Adrenal gland (tissue), 12 donors: Measurements from ENCODE around the gene MSTO1. TPM values are rescaled to one million over a fixed set of nuclear protein-coding genes. Genes with fewer than 3 reads are reported as not detected.

Source experiments
- DNase-seq, 7 donors: peaks; one replicate each; pipeline ENCODE4 v3.0.0-alpha.2; 2019 to 2020
- H3K27ac ChIP-seq, 5 donors: fragments of 200-600 bp; sonication (generic) in 4 of 5; 1 replicate in 3 of 5; 2 replicates in 2 of 5; pipeline versions ENCODE4 v1.5.1 to v1.8.0; 2016 to 2020; ENCODE audit warnings: mild to moderate bottlenecking in 1 of 5
- H3K27me3 ChIP-seq: fragments of 200-600 bp; 2 replicates; pipeline ENCODE4 v1.8.0; 2021
- H3K36me3 ChIP-seq, 2 donors: fragments of 200-600 bp; replicated peaks in 1 of 2; 1 replicate in 1 of 2; 2 replicates in 1 of 2; pipeline versions ENCODE4 v1.5.1 to v1.8.0; 2018 to 2022
- H3K4me1 ChIP-seq, 2 donors: fragments of 200-600 bp; replicated peaks in 1 of 2; 1 replicate in 1 of 2; 2 replicates in 1 of 2; pipeline versions ENCODE4 v1.5.1 to v1.8.0; 2018 to 2021
- H3K4me3 ChIP-seq, 4 donors: fragments of 200-600 bp; sonication (generic) in 3 of 4; one replicate each; pipeline ENCODE4 v1.5.1; 2016 to 2018
- H3K9me3 ChIP-seq, 3 donors: fragments of 200-600 bp; sonication (generic) in 1 of 3; replicated peaks in 1 of 3; 1 replicate in 2 of 3; 2 replicates in 1 of 3; pipeline versions ENCODE4 v1.5.1 to v1.8.0; 2016 to 2021
- POLR2A ChIP-seq, 2 donors: fragments of 450-650 bp; IDR thresholded peaks; one replicate each; pipeline ENCODE4 v1.6.1; 2017; ENCODE audit warnings: antibody characterized with exemption in 2 of 2, mild to moderate bottlenecking in 2 of 2, moderate library complexity in 1 of 2
- WGBS, 4 donors: extraction: QIAGEN DNeasy Blood & Tissue Kit in 2 of 4; methylation state at CpG; one replicate each; pipeline versions ENCODE4 v1.1.5 to v1.1.7; 2013 to 2017; 5-methylcytosine and 5-hydroxymethylcytosine counted together
- intact Hi-C, 2 donors: fragments of 100-400 bp; cut with DNase I; formaldehyde crosslinking; loops; one replicate each; pipeline versions ENCODE4 v1.14.1 to v1.15.0; 2022 to 2023
- polyA plus RNA-seq, 3 donors: library from polyadenylated mRNA; stranded (reverse); fragments of 200-250 nt in 2 of 3; fragments of 350-450 nt in 1 of 3; fragmentation: Illumina TruSeq in 1 of 3; extraction: RNeasy Lipid Tissue Mini Kit (QIAGEN cat#74804) in 1 of 3; gene quantifications; one replicate each; pipeline ENCODE4 v1.2.3, GENCODE V29; 2013 to 2014
- total RNA-seq, 9 donors: library from RNA; depleted of rRNA in 4 of 9; stranded (reverse); fragments of >200 nt in 4 of 9; fragments of 120-200 nt in 1 of 9; fragmentation: NEBNext Ultra II Directional in 1 of 9; extraction: Animal tissue kit (Norgen Biotek cat#: 25700) in 1 of 9; gene quantifications; one replicate each; pipeline versions ENCODE4 v1.1.0 to v1.2.4, GENCODE V29; 2013 to 2023
- TF ChIP-seq, protein P1 (sequence below), 6 experiments: fragments of 450-650 bp in 4 of 6; fragments of 200-600 bp in 2 of 6; sonication (generic) in 1 of 6; IDR thresholded peaks; 1 replicate in 5 of 6; 2 replicates in 1 of 6; pipeline versions ENCODE4 v1.5.1 to v1.8.0; 2016 to 2021; ENCODE audit warnings: antibody characterized with exemption in 6 of 6, mild to moderate bottlenecking in 2 of 6, moderate library complexity in 1 of 6
- donor health status: healthy with polysubstance abuse.
- donor health status: Bipolar disorder and iron deficiency.
- donor health status: DM: yes; HTN: yes; CAD: no.
- donor health status: DM: no; HTN: no; CAD: no.
- donor health status: DM: no; HTN: no; CAD: no.
- donor health status: DM: yes; HTN: yes; CAD: no.

The MSTO1 gene
- total and polyA plus RNA-seq, 12 donors, result 1.1 to 54.3 (median 28.2) TPM

DNA sequence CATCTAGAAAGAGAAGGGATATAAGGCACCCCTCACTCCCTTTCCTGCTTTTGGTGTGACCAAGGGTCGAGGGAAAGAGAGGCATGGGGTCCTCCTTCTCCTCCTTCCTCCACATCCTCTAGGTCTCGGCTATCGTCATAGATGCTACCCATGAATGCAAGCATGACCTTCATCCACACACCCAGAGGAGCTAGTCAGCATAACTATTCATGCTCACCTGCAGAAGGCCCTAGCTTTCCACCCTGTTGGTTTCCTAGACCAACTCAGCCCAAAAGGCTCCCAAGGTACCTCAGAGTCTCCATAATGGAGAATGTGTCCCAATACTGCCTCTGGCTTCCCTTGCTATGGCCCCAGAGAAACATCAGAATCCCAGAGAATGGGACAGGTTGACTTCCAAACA, 33.2 kb downstream of the MSTO1 start:
- no peaks in the 10 kb centered on the region for H3K36me3 ChIP-seq
- no peak overlapping the region for H3K4me3 ChIP-seq
- peaks cover 0 to 14% of the 10 kb centered on the region in 2 donors for H3K4me1 ChIP-seq
- no peak for DNase-seq
- 74 to 90% (median 85%) methylated on average over 3 of the region's 3 CpGs for WGBS, 4 donors
- H3K27me3 ChIP-seq, result no peaks in the 10 kb centered on the region
- no peak for TF ChIP-seq POLR2A (IDR thresholded peaks at IDR 0.05)
- TF ChIP-seq, protein P1, sequence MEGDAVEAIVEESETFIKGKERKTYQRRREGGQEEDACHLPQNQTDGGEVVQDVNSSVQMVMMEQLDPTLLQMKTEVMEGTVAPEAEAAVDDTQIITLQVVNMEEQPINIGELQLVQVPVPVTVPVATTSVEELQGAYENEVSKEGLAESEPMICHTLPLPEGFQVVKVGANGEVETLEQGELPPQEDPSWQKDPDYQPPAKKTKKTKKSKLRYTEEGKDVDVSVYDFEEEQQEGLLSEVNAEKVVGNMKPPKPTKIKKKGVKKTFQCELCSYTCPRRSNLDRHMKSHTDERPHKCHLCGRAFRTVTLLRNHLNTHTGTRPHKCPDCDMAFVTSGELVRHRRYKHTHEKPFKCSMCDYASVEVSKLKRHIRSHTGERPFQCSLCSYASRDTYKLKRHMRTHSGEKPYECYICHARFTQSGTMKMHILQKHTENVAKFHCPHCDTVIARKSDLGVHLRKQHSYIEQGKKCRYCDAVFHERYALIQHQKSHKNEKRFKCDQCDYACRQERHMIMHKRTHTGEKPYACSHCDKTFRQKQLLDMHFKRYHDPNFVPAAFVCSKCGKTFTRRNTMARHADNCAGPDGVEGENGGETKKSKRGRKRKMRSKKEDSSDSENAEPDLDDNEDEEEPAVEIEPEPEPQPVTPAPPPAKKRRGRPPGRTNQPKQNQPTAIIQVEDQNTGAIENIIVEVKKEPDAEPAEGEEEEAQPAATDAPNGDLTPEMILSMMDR (IDR thresholded peaks at IDR 0.05), result no peak
- H3K9me3 ChIP-seq, result no peaks in the 10 kb centered on the region
- intact Hi-C loops, result no loop called here
- H3K27ac ChIP-seq, result no peak overlapping the region

DNA sequence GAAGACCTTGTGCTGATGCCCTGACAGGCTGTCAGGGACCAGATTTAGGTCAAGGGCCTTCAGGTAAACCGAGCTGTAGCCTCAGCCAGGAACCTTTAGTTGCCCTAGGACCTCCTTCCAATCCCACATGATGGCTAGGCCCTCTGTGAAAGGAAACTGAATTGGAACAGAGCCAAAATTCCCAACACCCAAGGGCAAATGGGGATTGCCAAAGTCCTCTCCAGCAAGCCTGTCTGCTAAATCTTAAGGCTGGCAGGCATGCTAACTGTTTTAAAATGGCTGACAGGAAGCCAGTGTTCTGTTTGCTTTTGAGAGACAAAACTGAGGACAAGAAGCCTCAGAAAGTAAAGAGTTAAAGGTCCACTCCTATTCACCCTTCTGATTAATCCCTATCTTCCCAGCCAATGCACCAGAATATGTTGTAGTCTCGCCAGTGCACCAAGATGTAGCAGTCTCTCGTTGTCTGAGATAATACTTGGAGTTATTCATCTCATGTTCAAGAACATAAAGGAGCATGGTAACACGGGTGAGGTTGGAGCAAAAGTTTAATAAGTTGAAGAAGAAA, 35.1 kb downstream of the MSTO1 start:
- TF ChIP-seq POLR2A (IDR thresholded peaks at IDR 0.05), result no peak
- TF ChIP-seq, protein P1 (IDR thresholded peaks at IDR 0.05), result no peak
- Histone ChIP-seq H3K4me3 (no peak overlapping the region), H3K4me1 (peaks cover 0 to 18% of the 10 kb centered on the region in 2 donors), H3K27ac (peak overlapping the region in 4 of 5 donors; percentile 2 to 62 (median 34)), H3K36me3 (no peaks in the 10 kb centered on the region), H3K9me3 (no peaks in the 10 kb centered on the region), H3K27me3 (no peaks in the 10 kb centered on the region)
- 34 to 49% (median 38%) methylated on average over 4 of the region's 4 CpGs for WGBS, 4 donors
- peak in 4 of 7 donors; percentile 14 to 45 (median 40) for DNase-seq
- intact Hi-C loops, result no loop called here

DNA sequence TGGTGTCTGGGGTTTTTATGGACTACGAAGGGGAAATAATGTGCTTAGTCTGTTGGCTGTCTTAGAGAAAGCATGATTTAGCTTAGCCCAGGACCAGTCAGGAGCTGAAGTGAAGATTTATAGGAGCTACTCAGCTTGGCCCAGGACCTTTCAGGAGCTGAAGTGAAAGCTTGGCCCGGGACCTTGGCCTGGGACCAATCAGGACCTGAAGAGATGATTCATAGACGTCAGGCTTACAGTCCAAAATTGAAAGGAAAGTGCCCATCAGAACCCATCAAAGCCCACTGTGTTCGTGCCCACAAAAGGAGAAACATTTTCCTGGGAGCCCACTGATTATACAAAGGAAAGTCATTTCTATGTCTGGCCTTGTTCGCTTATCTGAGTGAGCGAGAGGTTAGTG, 35.6 kb downstream of the MSTO1 start:
- Histone ChIP-seq H3K27ac (peak overlapping the region in 4 of 5 donors; percentile 2 to 62 (median 34)), H3K4me3 (no peak overlapping the region), H3K27me3 (no peaks in the 10 kb centered on the region), H3K36me3 (no peaks in the 10 kb centered on the region), H3K9me3 (no peaks in the 10 kb centered on the region), H3K4me1 (peaks cover 0 to 19% of the 10 kb centered on the region in 2 donors)
- intact Hi-C loops, result no loop called here
- TF ChIP-seq, protein P1 (IDR thresholded peaks at IDR 0.05), result no peak
- no peak for TF ChIP-seq POLR2A (IDR thresholded peaks at IDR 0.05)
- 38 to 46% (median 44%) methylated on average over 6 of the region's 6 CpGs for WGBS, 4 donors
- peak; percentile 49 to 85 (median 75) for DNase-seq

DNA sequence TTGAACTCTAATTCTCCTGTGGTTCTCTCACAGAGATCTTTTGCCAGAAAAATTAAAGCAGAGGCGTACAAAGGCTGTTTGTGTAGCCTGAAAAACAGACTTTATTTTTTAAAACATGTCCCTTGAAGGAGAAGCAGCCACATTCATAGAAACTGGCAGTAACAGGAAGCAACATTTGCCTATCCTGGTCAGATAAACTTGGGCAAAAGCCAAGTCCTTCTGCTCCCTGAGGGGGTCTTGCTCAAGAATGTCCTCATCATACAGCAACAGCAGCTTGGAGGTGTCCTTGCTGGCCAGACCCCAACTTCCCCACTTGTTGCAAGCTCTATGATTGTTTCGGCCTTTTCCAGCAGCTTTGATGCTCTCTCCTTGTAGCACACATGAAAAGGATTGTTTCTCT, 36.3 kb downstream of the MSTO1 start:
- WGBS, 4 donors, result 70 to 82% (median 73%) methylated on average over 2 of the region's 2 CpGs
- Histone ChIP-seq H3K27ac (no peak overlapping the region), H3K4me1 (peaks cover 0 to 22% of the 10 kb centered on the region in 2 donors), H3K4me3 (no peak overlapping the region), H3K36me3 (no peaks in the 10 kb centered on the region), H3K27me3 (no peaks in the 10 kb centered on the region), H3K9me3 (no peaks in the 10 kb centered on the region)
- intact Hi-C loops, result no loop called here
- DNase-seq, result peak in 2 of 7 donors; percentile 27
- TF ChIP-seq, protein P1 (IDR thresholded peaks at IDR 0.05), result no peak
- no peak for TF ChIP-seq POLR2A (IDR thresholded peaks at IDR 0.05)
